Measurements from ENCODE around the gene MXD4.

Gene MXD4, protein sequence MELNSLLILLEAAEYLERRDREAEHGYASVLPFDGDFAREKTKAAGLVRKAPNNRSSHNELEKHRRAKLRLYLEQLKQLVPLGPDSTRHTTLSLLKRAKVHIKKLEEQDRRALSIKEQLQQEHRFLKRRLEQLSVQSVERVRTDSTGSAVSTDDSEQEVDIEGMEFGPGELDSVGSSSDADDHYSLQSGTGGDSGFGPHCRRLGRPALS

DNA sequence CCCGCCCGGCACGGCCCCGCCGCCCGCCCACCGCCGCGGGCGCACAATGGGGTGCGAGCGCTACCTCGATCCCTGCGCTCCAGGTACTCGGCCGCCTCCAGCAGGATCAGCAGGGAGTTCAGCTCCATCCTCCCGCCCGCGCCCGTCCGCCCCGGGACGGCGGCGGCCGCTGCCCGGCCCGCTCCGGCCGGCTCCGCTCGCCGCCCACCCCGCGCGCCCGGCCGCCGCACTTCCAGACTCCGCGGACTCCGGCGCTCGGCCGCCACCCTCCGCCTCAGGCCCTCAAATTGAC is at the start of gene MXD4:
MXD4 (minus strand) TSS at position 257 of the 292 bp plus-strand sequence; CDS start at position 128, 129 bp downstream.
- DNase-seq (ENCODE audit: low read depth in 2 of 2, low spot score in 1 of 2): no peak

DNA sequence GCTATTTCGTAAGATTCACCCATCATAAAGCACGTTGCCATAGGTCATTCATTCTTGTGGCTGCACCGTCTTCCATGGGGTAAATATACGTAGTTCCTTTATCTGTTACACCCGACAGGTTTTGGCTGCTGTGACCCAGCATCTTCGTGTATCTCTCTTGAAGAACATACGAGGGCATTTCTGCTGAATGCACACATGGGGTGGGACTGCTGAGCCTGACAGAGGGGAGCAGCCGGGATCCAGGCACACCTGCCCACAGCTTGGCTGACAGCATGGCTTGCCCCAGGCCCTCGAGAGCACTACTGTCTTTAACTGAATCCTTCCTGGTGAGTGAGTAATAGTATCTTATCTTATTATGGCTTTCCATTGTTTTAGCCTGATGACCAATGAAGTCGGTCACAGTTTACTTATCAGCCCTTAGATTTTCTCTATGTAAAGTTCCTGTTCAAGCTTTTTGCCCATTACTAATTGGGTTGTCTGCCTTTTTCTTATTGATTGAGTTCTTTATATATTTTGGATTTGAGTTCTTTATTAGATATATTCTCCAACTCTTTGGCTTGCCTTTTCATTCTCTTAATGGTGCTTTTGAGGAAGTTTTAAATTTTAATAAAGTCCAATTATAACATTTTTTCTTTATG is 45.0 kb upstream of the MXD4 start:
- no peak for DNase-seq (ENCODE audit: low read depth in 2 of 2, low spot score in 1 of 2)

DNA sequence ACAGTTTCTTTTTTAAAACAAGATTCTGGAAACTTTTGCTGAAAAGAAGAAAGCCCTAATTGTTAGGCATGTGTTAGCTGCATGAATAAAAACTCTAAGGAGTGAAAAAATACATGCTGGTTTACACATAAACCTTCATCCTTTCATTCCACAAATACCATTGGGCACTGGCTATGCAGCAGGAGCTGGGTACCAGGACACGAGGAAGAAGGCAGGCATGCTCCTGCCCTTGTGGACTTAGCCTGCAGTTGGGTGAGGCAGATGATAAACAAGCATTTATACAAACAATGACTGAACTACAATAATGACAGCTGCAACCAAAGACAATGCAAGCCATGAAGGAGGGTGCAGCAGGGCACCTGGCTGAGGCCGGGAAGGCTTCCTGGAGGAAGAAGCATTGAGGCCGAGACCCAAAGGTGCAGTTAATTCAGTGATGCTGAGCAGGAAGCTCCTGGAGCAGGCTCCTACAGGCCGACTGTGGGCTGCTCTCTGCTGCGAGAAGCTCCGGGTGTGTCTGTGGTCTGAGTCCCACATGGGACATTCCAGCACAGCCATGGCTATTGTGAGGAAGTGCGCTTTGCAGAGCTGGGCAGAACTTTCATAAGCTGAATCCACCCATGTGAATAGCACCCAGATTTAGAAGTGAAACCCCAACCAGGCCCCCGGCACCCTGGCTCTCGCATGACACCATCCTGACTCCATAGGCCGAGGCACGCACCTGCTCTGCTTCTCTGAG is 44.0 kb upstream of the MXD4 start:
- no peak for DNase-seq (ENCODE audit: low read depth in 2 of 2, low spot score in 1 of 2)

DNA sequence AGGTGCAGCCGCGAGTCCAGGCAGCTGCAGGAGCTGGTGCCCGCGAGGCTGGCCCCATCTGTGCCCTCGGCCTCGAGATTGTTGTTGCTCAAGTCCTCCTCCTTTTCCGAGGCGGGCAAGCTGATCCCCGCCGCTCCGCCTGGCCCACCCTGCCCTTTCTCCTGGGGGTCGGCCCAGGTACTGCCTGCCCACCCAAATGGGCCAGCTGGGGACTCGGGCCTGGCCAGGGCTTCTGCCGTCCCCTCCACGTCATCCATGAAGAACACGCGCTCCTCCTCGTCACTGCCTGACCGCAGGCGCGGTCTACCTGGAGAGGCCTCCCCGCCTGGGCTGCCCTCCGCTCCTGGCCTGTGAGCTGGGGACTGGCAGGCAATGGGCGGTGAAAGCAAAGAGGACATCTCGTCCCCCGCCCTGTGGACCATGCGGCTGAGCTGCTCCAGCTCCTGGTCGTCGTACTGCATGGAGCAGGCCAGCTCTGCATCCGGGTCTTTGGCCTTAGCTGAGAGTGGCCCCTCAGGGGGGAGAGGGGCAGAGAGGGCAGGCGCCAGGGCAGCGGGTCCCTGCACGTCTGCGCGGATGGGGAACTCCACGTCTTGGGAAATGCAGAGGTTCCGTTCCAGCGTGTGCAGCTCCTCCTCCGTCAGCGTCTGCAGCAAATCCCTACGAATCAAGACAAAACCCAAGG is 43.1 kb upstream of the MXD4 start:
- no peak for DNase-seq (ENCODE audit: low read depth in 2 of 2, low spot score in 1 of 2)

DNA sequence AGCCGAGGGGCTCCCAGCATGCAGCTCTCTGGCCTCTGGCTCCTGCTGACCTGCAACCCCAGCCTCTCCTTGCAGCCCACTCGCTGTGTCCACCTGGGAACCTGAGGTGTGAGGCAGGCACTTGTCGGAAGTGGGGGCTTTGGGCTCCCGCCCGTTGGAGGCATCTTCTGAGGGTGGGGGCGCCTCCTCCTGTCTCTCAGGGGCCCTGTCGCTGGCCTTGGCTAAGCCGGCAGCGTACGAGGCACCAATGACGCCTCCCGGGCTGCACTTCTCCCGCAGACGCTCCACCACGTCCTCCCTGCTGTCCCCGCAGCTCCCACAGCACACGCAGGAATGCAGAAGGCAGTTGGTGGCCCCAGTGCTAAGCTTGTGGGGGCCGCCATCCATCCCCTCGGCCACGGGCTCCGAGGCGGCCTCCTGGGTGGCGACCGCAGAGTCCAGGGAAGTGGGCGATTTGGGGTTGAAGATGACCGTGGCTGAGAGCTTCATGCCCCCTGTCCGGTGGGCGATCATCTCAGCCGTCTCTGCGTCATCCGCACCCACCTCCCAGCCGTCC is 42.5 kb upstream of the MXD4 start:
- no peak for DNase-seq (ENCODE audit: low read depth in 2 of 2, low spot score in 1 of 2)

DNA sequence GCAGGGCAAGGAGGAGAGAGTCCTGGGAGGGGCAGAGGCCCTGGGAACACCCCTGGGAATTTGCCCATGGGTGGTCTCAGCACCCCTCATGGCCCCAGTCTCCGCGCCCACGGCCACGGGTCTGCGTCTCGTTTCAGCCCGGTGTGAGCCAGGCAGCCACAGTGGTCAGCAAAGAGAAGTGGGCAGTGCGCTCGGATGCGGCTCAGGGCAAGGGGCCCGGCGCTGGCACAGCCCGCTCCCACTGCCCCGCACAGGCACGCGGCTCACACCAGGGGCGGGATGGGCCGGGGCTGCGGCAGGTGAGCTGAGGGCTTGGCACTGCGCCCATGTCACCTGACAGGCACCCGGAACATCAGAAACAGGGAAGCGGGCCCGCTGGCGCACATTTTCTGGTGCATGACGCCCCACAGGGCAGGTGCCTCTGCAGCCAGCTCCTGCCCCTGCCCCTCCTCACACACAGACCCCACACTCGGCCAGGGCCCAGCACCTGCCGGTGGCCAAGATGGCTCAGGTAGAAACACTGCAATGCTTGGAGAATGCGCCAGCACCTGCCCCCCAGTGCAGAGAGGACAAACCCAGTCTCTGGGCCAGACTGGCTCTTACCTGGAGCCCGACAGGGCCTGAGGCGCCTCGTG is 41.9 kb upstream of the MXD4 start:
- no peak for DNase-seq (ENCODE audit: low read depth in 2 of 2, low spot score in 1 of 2)

DNA sequence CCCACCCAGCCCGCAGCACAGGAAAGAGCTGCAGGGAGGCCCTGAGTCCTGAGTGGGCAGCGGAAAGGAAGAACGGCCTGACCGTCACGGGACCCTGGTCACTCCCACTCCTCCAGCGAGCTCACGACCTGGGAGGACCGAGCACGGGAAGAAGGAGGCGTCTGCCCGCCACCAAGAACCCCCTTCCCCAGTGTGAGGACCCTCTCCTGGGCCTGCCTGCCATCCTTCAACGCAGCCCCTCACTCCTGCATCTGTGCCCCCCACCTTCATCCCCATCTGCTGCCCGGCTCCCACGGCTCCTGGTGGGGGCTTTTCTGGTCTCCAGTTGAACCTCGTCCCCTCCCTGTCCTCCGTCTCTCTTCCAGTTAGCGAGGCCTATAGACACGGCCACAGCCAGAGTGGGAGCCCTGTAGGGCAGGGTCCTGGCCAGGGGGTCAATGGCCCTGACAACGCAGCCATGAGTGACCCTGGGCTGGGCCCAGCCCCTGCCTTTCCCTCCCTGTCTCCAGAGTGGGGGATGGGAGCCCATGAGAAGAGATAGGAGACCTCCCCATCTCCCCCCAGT is 41.3 kb upstream of the MXD4 start:
- no peak for DNase-seq (ENCODE audit: low read depth in 2 of 2, low spot score in 1 of 2)

DNA sequence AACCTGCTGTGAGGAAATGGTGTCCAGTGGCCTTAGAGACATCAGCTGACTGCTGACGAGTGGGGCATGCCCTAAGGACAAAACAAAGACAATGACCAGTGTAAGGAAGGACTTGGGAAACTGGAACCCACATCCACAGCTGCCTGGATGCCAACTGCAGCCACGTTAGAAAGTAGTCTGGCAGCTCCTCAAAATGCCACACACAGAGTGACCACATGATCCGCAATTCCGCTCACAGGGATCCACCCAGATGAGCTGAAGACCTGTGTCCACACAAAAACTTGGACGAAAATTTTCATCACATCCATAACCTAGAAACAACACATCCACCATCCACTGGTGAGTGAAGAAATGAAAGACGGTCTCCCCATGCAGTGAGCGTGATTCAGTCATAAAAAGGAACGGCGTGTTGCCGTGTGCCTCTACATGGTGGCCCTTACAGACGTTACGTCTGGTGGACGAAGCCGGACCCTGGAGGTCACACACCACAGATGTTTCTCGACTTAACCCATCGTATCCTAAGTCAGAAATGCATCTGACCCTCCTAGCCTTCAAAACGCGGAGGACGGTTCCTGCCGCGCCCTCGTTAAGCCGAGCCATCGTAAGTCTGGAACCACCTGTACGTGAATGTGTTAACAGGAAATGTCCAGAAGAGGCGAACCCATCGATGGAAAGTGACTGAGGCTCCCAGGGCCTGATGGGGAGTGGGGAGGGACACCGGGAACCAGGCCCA is 40.6 kb upstream of the MXD4 start:
- no peak for DNase-seq (ENCODE audit: low read depth in 2 of 2, low spot score in 1 of 2)

DNA sequence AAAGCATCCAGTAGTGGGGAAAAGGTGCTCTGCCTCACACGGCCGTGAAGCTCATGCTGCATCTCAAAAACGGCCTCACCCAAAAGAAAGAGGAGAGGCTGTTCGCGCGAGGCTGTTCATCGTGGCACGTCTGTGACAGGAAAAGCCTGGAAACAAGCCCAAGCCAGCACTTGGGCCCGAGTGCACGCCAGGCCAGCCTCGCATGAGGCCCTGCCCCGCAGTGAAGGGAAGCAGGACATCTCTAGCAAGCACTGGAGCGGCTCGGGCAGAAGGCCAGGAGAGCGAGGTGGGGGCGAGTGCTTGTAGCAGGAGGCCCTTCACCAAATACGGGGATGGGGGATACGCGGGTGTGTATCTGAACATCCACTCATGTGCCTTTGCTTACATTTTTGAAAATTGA is 39.9 kb upstream of the MXD4 start:
- no peak for DNase-seq (ENCODE audit: low read depth in 2 of 2, low spot score in 1 of 2)

DNA sequence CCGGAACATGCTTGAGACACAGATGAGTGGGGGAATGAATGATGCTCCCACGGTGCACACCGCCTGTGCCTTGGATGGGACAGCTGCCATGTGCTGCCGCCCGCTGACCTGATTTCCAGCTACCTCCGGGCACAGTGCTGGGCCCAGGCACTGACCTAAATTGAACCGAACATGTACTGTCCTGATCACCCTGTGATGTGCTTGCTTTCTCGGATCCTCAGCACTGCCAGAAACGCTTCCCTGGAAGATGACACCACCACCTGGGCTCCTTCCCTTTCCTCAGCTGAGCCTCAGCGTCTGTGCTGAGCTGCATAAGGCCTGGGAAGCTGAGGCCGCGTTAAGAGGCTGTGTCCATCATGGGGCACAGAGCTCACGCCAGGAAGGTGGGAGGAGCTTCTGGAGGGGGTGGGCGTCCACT is 39.3 kb upstream of the MXD4 start:
- DNase-seq (ENCODE audit: low read depth in 2 of 2, low spot score in 1 of 2): no peak

DNA sequence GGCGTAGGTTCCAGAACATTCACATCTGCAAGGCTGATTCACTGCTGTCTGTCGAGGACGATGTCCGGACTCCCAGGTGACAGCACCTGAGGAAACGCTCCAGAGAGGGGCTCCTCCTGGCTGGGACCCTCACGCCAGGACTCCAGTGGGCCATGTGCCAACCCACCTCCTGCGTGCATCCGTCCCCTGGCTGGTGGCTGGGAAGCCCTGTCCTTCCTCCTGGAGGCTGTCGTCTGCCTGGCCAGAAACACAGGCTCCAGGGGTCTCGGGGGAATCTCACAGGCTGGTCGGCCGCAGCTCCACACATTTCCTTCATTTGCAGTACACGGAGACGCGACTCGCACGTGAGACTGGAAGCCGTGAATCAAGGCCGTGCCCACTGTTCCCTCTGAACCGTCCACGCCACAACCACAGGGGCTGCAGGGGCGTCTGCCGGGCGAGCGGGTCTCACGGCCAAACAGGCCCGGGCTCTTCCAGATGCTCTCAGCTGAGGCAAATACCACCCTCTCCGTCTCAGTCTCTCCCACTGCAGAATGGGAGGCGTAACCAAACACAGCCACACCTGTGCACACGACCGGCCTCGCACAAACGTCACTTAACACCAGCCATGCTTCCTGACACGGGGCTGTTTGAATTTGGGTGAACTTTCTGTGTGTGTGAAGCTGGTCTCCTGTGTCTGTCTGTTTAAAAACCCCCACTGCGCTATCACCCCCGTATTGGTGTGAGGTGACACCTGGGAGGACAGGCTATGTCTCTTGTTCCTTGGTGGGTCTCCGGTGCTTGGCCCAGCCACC is 38.7 kb upstream of the MXD4 start:
- no peak for DNase-seq (ENCODE audit: low read depth in 2 of 2, low spot score in 1 of 2)

DNA sequence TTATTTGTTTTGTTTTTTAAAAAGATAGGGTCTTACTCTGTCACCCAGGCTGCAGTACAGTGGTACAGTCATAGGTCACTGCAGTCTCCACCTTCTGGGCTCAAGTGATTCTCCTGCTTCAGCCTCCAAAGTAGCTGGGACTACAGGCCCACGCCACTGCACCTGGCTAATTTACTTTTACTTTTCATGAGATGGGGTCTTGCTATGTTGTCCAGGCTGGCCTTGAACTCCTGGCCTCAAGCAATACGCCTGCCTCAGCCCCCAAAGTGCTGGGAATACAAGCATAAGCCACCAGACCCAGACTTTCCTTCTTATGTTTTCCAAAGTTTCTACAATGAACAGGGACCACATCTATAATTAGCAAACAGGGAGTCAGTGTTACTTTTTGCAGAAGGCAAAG is 37.9 kb upstream of the MXD4 start:
- no peak for DNase-seq (ENCODE audit: low read depth in 2 of 2, low spot score in 1 of 2)

DNA sequence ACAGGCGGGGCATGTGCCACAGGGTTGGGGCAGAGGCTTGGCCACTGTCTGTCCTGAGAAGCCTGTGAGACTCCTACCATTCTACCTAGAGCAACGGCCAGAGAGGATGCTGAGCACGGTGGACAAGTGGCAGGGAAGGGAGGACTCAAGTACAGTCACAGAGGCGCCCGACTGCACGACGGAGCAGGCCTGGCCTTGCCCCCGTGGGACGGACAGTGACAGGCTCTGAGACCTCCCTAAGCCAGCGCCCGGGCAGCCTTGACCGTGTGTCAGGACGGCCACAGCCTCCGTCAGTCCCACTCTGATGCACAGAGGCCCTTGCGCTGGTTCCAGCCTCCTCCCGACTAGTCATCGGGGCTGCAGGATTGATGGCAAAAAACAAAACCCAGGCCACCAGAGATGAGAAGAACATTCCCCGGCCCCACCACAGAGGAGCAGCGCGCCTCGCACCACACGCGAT is 36.7 kb upstream of the MXD4 start:
- DNase-seq (ENCODE audit: low read depth in 2 of 2, low spot score in 1 of 2): no peak

DNA sequence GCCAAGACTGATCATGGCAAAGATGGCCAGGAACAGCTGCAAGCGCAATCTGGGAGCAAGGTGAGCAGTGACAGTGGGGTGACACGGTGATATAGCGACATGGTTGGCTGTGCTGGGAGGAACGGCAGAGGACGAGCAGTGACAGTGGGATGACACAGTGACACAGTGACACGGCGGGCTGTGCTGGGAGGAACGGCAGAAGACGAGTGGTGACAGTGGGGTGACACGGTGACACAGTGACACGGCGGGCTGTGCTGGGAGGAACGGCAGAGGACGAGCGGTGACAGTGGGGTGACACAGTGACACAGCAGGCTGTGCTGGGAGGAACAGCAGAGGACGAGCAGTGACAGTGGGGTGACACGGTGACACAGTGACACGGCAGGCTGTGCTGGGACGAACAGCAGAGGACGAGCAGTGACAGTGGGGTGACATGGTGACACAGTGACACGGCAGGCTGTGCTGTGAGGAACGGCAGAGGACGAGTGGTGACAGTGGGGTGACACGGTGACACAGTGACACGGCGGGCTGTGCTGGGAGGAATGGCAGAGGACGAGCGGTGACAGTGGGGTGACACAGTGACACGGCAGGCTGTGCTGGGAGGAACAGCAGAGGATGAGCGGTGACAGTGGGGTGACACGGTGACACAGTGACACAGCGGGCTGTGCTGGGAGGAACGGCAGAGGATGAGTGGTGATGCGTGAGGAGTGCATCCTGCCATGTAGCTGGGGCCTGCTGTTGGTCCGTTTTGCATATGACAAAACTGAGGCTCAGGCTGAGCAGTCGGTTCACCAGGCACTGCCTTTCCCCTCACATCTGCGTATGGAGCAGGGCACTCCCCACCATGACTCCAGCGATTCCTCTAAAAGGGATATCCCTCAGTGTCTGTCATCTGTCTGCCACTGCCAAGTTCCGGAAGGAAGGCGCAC is 36.0 kb upstream of the MXD4 start:
- DNase-seq (ENCODE audit: low read depth in 2 of 2, low spot score in 1 of 2): no peak

DNA sequence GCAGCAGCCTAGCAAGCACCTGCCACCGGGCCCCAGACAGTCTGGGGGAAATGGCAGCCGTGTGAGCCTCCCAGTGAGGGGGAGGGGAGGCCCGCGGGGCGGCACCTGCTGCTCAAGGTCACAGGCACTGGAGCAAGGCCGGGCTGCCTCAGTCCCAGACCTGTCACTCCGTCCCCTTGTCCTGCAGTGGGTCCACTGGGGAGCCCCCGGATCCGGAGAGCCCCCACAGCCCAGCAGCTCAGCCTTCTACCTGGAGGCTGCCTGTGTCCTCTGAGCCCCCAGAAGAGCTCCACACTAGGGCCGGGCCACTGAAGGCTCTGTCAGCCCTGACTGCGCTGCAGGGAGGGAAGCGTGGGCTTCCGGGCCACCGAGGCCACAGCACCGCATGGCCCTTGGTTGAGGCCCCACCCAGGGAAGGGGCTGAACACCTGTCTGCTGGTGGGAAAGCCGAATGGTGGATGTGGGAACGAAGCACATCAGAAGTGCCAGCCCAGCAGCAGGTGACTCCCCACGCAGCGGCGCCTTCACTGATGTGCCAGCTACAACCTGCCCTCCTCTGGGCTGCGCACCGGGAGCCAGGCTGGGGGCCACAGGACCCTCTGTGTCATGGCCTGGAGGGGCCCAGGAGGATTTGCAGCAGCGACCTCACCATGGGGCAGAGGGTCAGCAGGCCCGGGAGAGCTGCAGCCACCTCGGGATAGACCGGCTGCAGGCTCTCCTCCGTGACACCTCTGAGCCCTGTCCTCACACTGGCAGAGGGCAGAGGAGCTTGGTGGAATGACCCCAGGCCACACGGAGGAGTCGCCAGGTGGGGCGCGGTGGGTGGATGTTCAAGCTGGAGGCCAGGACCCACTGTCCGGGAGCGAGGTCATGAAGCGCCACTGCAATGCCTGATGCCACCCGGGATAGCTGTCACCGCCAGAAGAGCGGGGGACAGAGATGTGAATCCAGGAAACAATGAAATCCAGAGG is 35.0 kb upstream of the MXD4 start:
- DNase-seq (ENCODE audit: low read depth in 2 of 2, low spot score in 1 of 2): no peak

DNA sequence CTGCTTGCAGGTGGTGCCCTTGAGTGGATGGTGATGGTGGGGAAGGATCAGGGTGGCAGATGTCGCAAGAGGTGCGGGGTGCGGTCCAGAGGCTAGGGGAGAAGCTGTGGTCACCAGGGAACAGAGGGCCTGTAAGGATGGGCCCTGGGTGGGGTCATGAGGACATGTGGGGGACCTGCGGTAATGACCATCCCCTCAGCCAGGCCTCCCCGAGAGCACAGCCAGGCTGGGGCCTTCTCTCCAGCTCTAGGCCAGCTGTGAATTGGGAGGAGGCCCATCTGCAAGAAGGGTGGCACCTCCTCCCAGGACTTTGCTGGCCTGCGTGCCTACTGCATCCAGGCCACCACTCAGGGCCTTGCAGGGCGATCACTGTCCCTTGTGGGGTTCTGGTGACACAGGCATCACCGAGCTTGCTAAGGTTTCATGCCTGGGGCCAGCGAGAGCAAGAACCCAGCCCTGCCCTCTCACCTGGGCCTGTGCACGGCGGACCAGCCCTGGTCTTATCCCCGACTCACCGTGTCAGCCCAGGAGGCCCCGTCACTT is 34.1 kb upstream of the MXD4 start:
- no peak for DNase-seq (ENCODE audit: low read depth in 2 of 2, low spot score in 1 of 2)

DNA sequence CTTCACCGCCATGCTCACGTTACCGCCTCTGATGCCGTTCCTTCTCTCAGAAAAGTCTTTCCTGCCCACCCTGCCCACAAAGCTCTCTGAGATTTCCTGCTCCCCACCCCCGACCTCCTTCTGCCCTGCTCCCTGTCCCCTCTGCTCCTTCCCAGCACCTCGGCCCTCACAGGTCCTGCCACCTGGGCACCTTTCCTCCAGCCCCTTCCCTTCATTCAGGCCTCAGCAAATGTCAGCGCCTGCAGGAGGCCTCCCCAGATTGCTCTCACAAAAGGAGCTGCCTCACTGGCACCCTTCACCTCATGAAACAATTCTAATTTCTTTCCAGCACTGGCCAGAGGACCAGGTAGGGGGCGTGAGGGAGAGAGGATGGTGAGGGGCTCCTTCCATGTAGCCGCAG is 33.6 kb upstream of the MXD4 start:
- no peak for DNase-seq (ENCODE audit: low read depth in 2 of 2, low spot score in 1 of 2)

All from stimulated activated CD8-positive, alpha-beta memory T cell treated with anti-CD3 and anti-CD28 coated beads, Interleukin-4, amount 100 ng/mL, for 1 hour (primary cell).